GM18868 (cell line): Measurements from ENCODE around the gene PLXNA4.

ENCODE experiments used
- ATAC-seq: cut with Tn5 transposase; IDR thresholded peaks from one replicate; pipeline ENCODE4 v1.9.1; 2021; ENCODE audit warnings: mild to moderate bottlenecking, moderate library complexity; ENCODE audit not compliant: unreplicated experiment

Gene PLXNA4

DNA sequence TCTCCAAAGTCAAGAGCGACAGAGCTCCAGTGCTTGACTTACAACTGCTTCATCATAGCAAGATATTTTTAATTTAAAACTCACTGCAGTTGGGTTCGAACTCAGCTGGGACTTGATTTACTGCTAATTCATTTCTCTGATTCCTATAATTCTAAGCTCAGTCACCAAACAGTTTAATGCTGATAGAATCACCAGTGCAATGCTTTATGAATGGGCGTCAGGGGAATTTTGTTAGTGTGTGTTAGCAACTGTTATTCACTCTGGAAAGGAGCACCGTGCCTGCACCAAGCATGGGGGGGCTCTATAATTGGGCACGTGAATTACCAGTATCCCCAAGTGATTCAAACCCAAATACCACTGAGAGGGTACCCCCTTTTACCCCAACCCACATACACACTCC is 10.4 kb downstream of the PLXNA4 start:
- ATAC-seq: no peak

DNA sequence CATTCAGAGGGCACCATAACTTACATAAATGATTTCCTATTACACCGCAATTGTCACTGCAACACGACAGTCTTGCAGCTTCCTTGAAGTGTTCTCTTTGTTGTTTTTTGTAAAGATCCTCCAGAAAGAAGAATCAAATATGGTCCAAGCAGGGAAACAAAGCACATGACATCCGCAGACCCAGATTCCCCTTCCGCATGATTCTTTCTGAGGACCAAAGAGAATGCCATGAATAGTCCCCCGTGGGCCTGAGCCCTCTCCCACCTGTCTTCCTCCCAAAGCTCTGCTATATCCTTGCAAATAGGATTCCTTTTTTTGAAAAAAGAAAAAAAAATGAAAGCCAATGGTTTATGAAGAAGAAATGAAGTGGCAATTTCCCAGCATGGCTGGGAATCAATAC is 10.8 kb downstream of the PLXNA4 start:
- ATAC-seq: no peak

DNA sequence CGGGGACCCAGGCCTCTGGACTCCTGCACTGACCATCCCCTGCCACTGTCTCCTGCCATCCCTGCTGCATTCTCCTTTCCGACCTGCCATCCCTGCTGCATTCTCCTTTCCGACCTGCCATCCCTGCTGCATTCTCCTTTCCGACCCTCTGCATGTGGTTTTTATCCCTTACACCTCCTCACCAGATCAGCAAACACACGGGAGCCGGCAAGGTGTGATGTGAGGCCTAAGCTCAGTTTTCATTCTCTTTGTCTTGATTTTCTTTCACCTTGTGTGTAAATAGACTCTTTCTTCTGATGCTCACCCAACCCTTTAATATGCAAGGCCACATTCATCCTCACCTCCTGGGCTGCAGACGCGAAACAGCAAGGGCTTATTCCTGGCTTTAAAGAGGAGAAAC is 11.4 kb downstream of the PLXNA4 start:
- no peak for ATAC-seq

DNA sequence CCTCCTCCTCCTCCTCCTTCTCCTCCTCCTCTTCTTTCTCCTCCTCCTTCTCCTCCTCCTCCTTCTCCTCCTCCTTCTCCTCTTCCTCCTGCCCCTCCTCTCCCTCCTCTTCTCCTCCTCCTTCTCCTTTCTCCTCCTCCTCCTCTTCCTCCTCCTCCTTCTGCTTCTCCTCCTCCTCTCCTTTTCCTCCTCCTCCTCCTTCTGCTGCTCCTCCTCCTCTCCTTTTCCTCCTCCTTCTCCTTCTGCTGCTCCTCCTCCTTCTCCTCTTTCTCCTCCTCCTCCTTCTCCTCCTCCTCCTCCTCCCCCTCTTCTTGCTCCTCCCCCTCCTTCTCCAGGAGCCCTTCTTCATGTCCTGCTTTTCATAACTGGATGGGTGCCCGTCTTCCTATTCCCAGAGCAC is 12.2 kb downstream of the PLXNA4 start:
- no peak for ATAC-seq

DNA sequence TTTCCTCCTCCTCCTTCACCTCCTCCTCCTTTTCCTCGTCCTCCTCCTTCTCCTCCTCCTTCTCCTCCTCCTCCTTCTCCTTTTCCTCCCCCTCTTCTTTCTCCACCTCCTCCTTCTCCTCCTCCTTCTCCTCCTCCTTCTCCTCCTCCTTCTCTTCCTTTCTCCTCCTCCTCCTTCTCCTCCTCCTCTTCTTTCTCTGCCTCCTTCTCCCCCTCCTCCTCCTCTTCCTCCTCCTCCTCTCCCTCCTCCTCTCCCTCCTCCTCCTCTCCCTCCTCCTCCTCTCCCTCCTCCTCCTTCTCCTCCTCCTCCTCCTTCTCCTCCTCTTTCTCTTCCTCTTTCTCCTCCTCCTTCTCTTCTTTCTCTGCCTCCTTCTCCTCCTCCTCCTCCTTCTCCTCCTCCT is 13.6 kb downstream of the PLXNA4 start:
- ATAC-seq: no peak

DNA sequence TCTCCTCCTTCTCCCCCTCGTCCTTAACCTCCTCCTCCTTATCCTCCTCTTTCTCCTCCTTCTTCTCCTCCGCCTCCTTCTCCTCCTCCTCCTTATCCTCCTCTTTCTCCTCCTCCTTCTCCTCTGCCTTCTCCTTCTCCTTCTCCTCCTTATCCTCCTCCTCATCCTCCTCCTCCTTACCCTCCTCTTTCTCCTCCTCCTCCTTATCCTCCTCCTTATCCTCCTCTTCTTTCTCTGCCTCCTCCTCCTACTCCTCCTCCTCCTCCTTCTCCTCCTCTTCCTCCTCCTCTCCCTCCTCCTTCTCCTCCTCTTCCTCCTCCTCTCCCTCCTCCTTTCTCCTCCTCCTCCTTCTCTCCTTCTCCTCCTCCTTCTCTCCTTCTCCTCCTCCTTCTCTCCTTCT is 14.5 kb downstream of the PLXNA4 start:
- no peak for ATAC-seq

DNA sequence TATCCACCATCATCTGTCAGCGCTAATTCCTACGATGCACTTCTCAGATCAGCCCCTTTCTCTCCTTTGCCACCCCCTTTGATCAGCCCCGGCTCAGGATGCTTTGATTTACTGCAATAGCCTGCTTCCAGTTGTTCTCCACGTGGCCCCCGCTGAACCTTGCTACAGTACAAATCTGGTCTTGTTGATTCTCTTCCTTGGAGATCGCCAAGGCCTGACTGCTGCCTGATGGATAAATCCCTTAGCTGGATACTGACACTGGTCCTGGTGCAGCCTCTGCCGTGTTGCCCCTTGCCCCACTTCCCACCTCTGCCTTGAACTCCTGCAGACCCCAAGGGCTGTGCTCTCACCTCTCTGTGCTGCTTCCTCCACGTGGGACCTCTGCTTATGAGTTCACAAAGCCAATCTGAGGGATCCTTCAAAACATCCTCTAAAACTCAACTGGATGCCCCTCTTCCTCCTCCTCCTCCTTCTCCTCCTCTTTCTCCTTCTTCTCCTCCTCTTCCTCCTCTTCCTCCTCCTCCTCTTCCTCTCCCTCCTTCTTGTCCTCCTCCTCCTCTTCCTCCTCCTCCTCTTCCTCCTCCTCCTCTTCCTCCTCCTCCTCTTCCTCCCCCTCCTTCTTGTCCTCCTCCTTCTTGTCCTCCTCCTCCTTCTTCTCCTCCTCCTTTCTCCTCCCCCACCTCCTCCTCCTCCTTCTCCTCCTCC is 15.3 kb downstream of the PLXNA4 start:
- ATAC-seq: no peak

DNA sequence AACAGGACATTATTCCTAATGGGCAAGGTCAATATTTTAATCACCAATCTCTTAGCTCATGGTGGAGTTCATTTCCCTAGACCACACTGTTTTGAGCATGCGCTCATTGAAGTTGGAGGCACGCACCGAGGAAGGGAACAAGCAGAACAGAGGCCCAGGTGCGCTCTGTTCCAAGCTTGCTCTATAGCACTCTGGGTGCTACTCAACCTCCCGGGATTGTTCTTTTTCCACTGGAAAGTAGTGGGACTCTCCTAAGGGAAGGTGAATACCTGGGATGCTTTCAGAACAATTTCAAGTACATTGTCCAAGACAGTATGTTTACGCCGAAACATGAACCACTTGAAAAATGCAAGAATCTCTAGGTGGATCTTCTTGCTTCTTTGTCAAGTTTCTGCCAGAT is 16.2 kb downstream of the PLXNA4 start:
- ATAC-seq: no peak

DNA sequence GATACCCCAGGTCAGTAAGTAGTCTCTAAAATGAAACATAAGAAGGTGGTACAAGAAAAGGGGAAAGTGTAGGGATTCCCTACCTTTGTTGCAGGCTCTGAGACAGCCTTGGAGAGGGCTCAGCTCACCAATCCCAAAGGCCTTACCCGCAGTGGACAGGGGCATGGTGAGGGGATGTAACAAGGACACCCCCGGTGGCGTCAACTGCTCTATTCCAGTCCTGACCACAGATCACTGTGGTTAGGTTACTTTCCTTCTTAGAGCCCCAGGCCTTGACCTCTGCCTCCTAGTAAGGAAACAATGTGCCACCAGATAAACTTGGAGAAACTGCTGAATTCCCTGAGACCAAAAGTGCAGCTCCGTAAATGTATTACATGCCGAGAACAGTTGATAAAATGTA is 17.5 kb downstream of the PLXNA4 start:
- no peak for ATAC-seq

DNA sequence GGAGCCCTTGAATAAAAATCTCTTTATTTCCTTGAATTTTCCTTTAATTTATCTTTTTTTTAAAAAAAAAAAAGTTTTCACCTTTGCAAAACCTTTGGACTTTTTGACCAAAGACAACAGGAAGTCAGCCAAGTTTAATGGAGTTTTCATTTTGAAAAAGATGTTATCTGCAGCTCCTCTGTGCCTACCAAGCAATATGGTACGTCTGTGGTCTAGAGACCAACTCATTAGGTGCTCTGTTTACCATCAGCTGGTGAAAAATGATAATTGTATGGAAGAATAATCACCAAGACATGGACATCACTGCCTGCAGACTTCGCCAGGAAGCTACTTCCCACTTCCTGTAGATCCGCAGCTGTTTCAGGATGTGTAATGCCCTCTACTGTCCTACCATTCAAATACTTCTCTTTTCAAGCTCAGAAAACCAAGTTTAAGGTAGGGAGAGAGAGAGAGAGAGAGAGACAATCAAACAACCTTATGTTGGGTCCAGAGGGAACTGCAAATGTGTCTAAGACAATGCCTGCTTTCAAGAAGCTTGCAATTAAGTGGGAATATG is 18.7 kb downstream of the PLXNA4 start:
- ATAC-seq: no peak

DNA sequence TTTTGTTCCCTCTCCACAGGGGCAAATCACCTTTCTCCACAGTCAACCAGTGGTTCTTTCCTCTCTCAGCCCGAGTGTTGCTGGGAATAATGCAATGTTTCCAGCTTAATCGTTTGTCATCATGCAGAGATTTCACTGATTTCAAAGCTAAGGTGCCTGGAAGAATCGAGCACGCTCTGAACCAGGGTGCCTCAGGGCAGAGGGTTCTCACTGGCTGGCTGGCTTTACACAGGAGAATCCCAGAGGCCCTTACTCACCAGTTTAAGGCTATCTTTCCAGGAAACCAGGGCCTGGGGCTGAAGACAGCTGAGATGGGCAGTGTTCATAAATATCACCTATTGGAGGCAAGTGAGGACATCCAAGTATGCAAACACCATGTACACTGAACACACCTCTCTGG is 21.8 kb downstream of the PLXNA4 start:
- no peak for ATAC-seq

DNA sequence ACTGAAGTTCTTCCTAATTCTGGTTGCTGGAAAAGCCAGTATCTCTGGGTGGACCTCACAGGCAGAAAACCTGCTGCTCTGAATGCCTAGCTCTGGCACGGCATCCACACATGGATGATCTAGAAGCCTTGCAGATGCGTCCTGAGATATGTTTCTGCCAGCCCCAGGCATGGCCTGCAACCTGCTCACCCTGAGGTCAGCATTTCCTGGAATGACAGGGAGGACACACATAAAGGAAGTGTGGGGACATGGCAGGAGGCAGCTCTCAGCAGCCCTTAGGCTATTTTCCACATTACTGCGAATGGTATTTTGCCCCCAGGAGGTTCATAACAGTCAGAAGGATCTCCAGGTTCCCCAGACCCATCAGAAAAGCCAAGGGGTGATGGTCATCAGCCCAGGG is 23.2 kb downstream of the PLXNA4 start:
- no peak for ATAC-seq

DNA sequence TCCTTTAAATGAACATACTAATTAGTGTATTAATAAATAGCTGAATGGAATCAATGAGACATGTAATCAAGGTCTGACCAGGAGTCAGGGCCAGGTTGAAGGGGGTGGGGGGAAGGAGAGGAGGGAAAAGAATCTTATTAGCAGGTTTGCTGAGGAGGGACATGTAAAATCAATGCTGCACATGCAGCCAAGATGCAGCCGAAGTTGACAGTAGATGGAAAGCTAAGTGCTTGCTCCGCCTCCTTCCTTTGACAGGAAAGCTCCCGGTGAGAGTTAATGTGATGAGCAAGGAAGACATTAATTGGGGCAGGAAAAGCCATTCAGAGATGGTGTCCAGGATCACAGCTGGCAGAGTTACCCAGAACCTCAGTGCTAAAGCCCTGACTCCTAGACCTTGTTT is 24.4 kb downstream of the PLXNA4 start:
- ATAC-seq: no peak

DNA sequence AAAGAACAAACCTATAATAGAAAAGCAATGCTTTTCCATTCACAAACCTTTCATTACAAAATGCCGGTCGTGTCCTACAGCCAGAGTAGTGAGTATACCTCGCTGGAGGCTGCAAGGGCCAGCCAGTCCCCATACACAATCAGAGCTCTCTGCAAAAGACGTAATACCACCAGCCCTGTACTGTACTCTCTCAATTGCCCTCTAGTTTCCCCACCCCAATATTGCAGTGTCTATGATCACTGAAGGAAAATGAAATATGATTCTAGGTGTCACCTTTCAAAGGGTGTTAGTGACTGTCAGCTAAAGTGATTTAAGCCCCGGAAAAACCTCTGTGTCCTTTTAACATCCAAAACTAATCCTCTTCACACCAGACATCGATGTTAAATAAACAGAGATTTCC is 24.8 kb downstream of the PLXNA4 start:
- ATAC-seq: no peak

DNA sequence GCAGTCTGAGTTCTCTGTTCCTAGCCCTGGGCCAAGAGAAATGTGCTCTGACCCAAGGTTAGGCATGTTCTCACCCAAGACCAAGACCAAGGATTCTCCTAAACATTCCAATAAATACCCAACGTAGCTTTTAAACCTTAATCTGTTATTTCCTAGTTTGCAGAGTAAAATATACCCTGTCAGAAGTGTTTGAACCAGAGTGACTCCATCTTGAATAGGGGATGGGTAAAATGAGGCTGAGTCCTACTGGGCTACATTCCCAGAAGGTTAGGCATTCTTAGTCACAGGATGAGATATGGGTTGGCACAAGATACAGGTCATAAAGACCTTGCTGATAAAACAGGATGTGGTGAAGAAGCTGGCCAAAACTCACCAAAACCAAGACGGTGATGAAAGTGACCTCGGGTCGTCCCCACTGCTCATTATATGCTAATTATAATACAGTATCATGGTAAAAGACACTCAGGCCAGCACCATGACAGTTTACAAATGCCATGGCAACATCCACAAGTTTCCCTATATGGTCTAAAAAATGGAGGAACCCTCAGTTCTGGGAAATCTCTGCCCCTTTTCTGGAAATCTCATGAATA is 27.7 kb downstream of the PLXNA4 start:
- ATAC-seq: no peak

DNA sequence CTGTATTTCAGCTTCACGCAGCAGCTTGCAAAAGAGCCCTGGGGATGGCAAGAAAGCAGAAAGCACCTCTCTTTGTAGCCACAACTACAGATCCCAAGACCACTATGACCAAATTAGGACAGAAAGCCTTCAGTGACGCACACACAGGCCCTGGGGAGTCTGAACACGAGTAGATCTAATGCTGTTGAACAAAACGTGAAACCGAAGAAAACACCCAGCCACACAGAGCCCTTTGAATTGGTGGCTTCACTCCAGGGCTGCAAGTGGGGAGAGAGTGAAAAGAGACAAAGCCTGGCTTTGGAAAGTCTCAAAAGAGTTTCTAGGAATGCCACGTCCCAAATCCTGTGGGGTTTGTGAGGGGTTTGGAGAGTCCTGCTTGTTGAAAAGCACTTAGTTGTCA is 28.4 kb downstream of the PLXNA4 start:
- no peak for ATAC-seq

DNA sequence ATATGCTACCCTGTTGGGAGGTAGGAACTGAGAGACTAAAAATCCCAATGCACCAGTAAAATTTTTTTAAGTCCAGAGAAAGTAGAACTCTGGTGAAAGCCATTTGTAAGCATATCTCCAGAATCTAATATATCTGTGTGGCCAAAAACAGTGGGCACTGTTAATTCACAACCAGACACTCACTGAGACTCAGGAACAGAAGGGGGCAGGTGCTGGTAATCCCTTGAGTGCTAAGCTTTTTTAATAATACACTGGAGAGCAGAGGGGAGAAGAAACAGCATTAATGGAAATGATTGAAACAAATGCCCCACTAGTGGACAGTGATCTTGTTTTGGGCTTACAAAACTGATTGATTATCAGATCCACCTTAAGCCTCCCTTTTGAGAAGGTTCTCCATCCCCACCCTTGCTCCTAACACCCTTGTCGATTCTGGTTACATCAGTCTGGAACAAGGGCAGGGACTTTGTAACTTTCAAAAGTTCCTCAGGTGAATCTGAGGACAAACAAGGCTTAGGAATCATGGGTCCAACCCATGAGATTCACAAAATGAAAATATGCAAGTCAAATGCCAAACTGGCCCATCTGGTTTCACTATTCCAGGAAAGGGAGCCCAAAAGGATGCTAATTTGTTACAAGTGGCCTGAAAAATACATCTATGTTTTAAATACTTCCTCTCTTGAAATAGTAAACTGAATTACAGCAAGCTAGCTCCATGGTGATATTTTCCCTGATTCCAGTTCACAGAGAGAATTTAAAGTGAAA is 29.7 kb downstream of the PLXNA4 start:
- ATAC-seq: no peak

DNA sequence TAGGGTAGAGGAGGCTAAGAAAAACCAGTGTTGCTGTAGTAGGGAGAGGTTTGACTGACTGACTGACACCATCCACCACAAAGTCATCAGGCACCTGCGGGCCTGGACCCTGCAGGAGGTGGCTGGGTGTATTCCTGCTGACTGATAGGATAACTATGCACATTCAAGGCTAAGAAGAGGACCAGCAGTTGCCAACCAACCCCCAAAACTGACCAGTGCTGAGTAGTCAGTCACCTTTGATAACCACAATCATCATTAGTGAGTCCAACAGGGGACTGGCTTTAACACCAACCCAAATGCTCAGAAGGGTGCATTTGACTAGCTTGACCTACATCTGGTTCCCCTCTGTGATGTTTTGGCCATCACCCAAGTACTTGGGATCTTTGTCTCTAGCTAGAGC is 30.5 kb downstream of the PLXNA4 start:
- ATAC-seq: no peak

DNA sequence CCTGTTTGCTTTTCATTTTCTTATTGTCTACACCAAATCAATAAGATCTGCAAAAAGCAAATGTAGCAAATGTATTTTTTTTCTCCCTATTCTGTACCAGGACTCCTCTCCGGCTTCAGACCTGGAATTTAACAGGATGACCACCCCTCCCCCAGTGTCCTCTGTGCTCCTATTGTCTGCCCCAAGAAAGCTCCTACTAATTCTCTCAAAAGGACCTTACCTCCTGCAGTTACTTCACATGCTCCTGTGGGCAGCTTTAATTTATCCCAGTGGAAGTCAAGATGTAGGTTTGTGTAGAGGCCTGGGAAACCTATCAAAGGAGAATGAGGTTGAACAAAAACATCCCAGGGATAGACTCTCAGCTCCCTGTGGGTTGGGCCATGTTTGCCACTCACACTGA is 31.3 kb downstream of the PLXNA4 start:
- no peak for ATAC-seq

DNA sequence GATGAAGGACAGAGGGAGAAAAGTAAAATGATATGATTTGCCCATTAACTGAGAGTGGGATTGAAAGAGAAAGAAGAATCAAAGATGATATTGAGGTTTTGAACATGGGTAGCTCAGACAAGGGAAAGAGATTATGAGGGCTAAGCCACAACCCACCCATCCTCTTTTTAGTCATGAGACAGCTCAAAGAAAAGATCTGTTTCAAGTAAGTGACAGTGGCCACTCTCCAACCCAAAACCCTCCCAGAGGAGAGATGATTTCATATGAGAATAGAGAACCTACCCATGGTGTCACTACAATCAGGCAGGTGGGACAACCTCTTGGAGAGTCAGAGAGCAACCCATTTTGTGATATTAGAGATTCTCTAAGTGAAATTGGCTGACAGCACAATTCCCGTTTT is 32.2 kb downstream of the PLXNA4 start:
- no peak for ATAC-seq

DNA sequence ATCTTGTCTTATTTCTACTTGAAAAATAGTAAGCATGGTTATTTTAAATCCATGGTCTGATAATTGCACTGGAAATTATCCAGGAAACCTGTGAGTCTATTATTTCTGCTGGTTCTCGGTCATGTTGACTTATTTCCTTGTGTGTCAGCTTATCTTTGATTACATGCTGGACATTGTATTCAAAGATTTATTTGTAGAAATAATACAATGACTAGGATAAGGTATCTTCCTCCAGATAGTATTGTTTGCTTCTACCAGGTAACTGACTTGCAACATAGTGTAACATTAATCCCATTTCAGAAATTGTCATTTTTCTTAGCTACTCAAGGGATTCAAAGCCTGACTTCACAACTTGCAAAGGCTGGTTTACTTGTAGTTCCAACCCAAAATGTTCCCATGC is 33.4 kb downstream of the PLXNA4 start:
- no peak for ATAC-seq

DNA sequence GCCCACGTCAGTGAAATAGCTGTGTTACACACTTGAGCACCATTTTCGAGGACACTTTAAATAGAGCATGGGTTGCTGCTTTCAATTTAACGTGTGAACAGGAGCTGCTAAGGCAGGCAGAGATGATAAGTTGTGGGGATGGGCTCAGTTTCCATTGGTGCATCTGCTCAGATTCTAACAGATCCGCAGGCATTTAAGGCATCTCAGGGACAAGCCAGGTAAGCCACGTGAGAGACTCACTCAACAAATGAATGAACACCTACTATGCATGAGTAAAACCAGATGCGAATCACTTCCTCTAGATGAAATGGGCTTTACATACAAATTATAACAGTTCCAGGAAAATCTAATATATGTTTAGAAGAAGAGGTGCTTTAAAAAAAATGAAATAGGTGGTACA is 34.6 kb downstream of the PLXNA4 start:
- ATAC-seq: no peak
